Measurements from ENCODE around the gene TBPL2. TPM values are rescaled to one million over a fixed set of nuclear protein-coding genes. Genes with fewer than 3 reads are reported as not detected.

Gene TBPL2
- total and polyA plus RNA-seq, 2 experiments from 2014 or later, result not detected

DNA sequence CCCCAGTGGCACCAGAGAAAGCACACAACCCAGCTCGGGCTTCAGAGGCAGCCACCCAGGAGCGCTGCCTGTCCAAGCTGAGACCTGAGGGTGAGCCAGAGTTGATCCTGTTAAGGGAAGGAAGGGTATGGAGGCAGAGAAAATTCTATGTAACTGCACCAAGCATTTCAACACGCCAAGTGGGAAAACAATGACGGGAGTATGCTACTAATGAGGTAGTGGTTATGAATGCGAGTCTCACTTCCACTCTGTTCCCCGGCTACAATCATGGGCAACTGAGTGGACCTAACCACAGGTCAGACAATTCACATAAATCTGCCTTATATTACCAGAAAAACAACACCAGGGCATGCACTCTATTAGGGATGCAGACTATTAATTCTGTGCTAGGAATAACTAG lies 38.7 kb downstream of the TBPL2 start:
- in situ Hi-C loops (cut with MboI), result no loop called here

DNA sequence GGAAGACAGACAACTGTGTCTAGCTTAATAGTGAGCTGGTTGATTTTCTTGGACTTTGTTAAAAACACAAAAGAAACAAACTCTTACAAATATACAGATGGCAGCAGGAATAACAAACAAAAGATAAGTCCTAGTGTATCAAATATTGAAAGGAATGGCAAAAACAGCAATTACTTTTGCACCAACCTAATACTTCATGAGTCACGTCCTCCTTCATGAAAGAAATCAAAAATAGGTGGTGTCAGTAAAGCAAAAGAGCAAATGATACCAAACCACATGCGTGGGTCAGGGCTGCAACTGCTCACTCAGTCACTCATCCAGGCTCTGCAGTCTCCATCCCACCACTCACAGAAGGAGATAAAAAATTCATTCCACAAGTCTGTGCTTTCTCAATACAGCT lies 40.6 kb downstream of the TBPL2 start:
- Histone ChIP-seq H2AFZ (no peak overlapping the region), H3K9me3 (ENCODE audit: low read depth) (no peaks in the 10 kb centered on the region), H3K9ac (no peak overlapping the region), H3K4me1 (ENCODE audit: insufficient read depth) (peaks cover 17% of the 10 kb centered on the region), H3K9me2 (ENCODE audit: insufficient read depth) (no peaks in the 10 kb centered on the region), H3K36me3 (ENCODE audit: low read depth) (0 out of 2 replicates have a peak, but pooled peaks cover 4% of the 10 kb centered on the region), H3K4me2 (ENCODE audit: unreplicated experiment) (no peak overlapping the region), H3K79me2 (ENCODE audit: insufficient read depth) (peaks cover 76% of the 10 kb centered on the region), H3K4me3 (no peak overlapping the region), H3K27me3 (replicated peaks; ENCODE audit: insufficient read depth) (no peaks in the 10 kb centered on the region), H4K20me1 (ENCODE audit: insufficient read depth) (no peaks in the 10 kb centered on the region), H3F3A (ENCODE audit: insufficient read depth) (no peaks in the 10 kb centered on the region; the same call in 1 of the 2 replicates), H3K27ac (no peak overlapping the region)
- in situ Hi-C loops (cut with MboI), result no loop called here
- WGBS, 2 experiments (ENCODE audit: low coverage in 1 of 2, low lambda C conversion rate in 2 of 2, missing lambda C conversion rate in 2 of 2), result 54 to 83% methylated on average over 2 of the region's 2 CpGs
- no peak for DNase-seq
- TF ChIP-seq EZH2phosphoT487 (IDR thresholded peaks at IDR 0.05; ENCODE audit: insufficient read depth, low read depth) (no peak), EZH2 (IDR thresholded peaks at IDR 0.05; ENCODE audit: insufficient read depth, poor library complexity, severe bottlenecking) (no peak)

More for the DNA sequence above, 38.7 kb downstream of the TBPL2 start:
- Histone ChIP-seq H3K4me1 (ENCODE audit: insufficient read depth) (peaks cover 17% of the 10 kb centered on the region), H4K20me1 (ENCODE audit: insufficient read depth) (no peaks in the 10 kb centered on the region), H3K9ac (no peak overlapping the region), H3K36me3 (ENCODE audit: low read depth) (no peaks in the 10 kb centered on the region), H3F3A (ENCODE audit: insufficient read depth) (no peaks in the 10 kb centered on the region; the same call in 1 of the 2 replicates), H3K27ac (no peak overlapping the region), H3K27me3 (replicated peaks; ENCODE audit: insufficient read depth) (no peaks in the 10 kb centered on the region), H3K79me2 (ENCODE audit: insufficient read depth) (peaks cover 88% of the 10 kb centered on the region), H3K9me3 (ENCODE audit: low read depth) (no peaks in the 10 kb centered on the region), H3K9me2 (ENCODE audit: insufficient read depth) (no peaks in the 10 kb centered on the region), H3K4me3 (no peak overlapping the region), H2AFZ (no peak overlapping the region), H3K4me2 (ENCODE audit: unreplicated experiment) (no peak overlapping the region)
- WGBS, 2 experiments (ENCODE audit: low coverage in 1 of 2, low lambda C conversion rate in 2 of 2, missing lambda C conversion rate in 2 of 2), result 93 to 95% methylated on average over 6 of the region's 6 CpGs
- no peak for DNase-seq
- TF ChIP-seq EZH2 (IDR thresholded peaks at IDR 0.05; ENCODE audit: insufficient read depth, poor library complexity, severe bottlenecking) (no peak), EZH2phosphoT487 (IDR thresholded peaks at IDR 0.05; ENCODE audit: insufficient read depth, low read depth) (no peak)

DNA sequence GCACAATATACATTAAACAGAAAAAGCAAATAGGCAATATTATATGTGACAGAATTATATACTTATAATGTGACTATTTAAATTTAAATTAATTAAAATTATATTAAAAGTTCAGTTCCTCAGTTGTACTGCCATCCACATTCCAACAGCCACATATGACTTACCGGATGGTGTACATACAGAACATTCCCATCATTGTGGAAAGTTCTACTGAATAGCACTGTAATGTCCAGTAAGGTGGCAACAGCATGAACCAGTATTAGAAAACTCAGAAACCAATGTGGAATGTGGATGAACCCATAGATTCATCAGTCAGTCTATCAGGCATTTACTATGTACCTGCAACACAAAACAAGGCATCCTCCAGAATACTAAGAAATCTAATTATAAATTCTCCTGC lies 41.2 kb downstream of the TBPL2 start:
- peak overlapping the region; percentile 23 for H3K4me2 ChIP-seq (ENCODE audit: unreplicated experiment)
- peaks cover 17% of the 10 kb centered on the region for H3K4me1 ChIP-seq (ENCODE audit: insufficient read depth)
- WGBS, 2 experiments (ENCODE audit: low coverage in 1 of 2, low lambda C conversion rate in 2 of 2, missing lambda C conversion rate in 2 of 2), result 96 to 100% methylated on average over 1 of the region's 1 CpG
- H3F3A ChIP-seq (ENCODE audit: insufficient read depth), result no peaks in the 10 kb centered on the region; the same call in 1 of the 2 replicates
- no peak overlapping the region for H2AFZ ChIP-seq
- H3K36me3 ChIP-seq (ENCODE audit: low read depth), result 0 out of 2 replicates have a peak, but pooled peaks cover 6% of the 10 kb centered on the region
- no peak for TF ChIP-seq EZH2phosphoT487 (IDR thresholded peaks at IDR 0.05; ENCODE audit: insufficient read depth, low read depth)
- TF ChIP-seq EZH2 (IDR thresholded peaks at IDR 0.05; ENCODE audit: insufficient read depth, poor library complexity, severe bottlenecking), result no peak
- no peaks in the 10 kb centered on the region for H4K20me1 ChIP-seq (ENCODE audit: insufficient read depth)
- no peak for DNase-seq
- peak overlapping the region; percentile 54 for H3K27ac ChIP-seq
- H3K9ac ChIP-seq, result no peak overlapping the region
- no peak overlapping the region for H3K4me3 ChIP-seq
- H3K9me2 ChIP-seq (ENCODE audit: insufficient read depth), result no peaks in the 10 kb centered on the region
- in situ Hi-C loops (cut with MboI), result no loop called here
- no peaks in the 10 kb centered on the region for H3K27me3 ChIP-seq (replicated peaks; ENCODE audit: insufficient read depth)
- peaks cover 69% of the 10 kb centered on the region for H3K79me2 ChIP-seq (ENCODE audit: insufficient read depth)
- no peaks in the 10 kb centered on the region for H3K9me3 ChIP-seq (ENCODE audit: low read depth)

DNA sequence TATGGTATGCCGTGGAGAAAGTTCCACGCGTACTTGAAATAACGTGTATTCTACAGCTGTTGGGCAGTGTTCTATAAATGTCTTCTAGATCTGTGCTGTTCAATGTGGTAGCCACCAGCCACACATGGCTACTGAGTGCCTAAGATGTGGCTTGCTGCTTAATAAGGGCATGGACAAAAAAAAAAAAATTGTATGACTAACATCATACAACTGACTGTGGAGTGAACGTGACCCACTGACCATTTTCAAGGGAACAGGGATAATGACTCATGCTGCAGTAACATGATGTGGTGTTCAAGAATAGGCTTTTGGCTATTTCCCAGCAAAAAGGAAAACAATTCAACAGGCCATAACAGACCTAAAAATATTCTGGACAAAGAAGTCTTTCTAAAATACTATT lies 41.7 kb downstream of the TBPL2 start:
- H2AFZ ChIP-seq, result no peak overlapping the region
- H3K27ac ChIP-seq, result peak overlapping the region; percentile 54
- no peak overlapping the region for H3K9ac ChIP-seq
- no peaks in the 10 kb centered on the region for H3K9me2 ChIP-seq (ENCODE audit: insufficient read depth)
- H3K9me3 ChIP-seq (ENCODE audit: low read depth), result no peaks in the 10 kb centered on the region
- in situ Hi-C loops (cut with MboI), result no loop called here
- H3K27me3 ChIP-seq (replicated peaks; ENCODE audit: insufficient read depth), result no peaks in the 10 kb centered on the region
- TF ChIP-seq EZH2 (IDR thresholded peaks at IDR 0.05; ENCODE audit: insufficient read depth, poor library complexity, severe bottlenecking), result no peak
- H3K4me2 ChIP-seq (ENCODE audit: unreplicated experiment), result peak overlapping the region; percentile 24
- peak; percentile 97 for DNase-seq
- 0 out of 2 replicates have a peak, but pooled peaks cover 7% of the 10 kb centered on the region for H3K36me3 ChIP-seq (ENCODE audit: low read depth)
- H3K4me1 ChIP-seq (ENCODE audit: insufficient read depth), result peaks cover 17% of the 10 kb centered on the region
- no peaks in the 10 kb centered on the region; the same call in 1 of the 2 replicates for H3F3A ChIP-seq (ENCODE audit: insufficient read depth)
- no peak overlapping the region for H3K4me3 ChIP-seq
- 56 to 59% methylated on average over 5 of the region's 5 CpGs for WGBS, 2 experiments (ENCODE audit: low coverage in 1 of 2, low lambda C conversion rate in 2 of 2, missing lambda C conversion rate in 2 of 2)
- no peaks in the 10 kb centered on the region for H4K20me1 ChIP-seq (ENCODE audit: insufficient read depth)
- H3K79me2 ChIP-seq (ENCODE audit: insufficient read depth), result peaks cover 64% of the 10 kb centered on the region

All from GM23248 (cell line).